HepG2 (cell line): ENCODE measurements around the gene FMNL2. TPM values are rescaled to one million over a fixed set of nuclear protein-coding genes. Genes with fewer than 3 reads are reported as not detected.

ENCODE experiments used
- ATAC-seq: fragments of 200-7000 bp; cut with Tn5 transposase; 3 replicates; pipeline ENCODE4 v1.9.1; 2020; ENCODE audit warnings: mild to moderate bottlenecking, moderate library complexity
- BruUV-seq: library from RNA; stranded (reverse); fragments of 400-500 nt; replicated peaks from 2 replicates; lab custom pipeline; 2021; lab: Mats Ljungman, UMichigan
- CTCF ChIA-PET: fragments of 300-600 bp; formaldehyde crosslinking; extraction: SDS; loops from one replicate; lab custom pipeline; 2021; ENCODE audit warnings: low total read pairs, inconsistent platforms, low intra/inter-chr PET ratio; lab: Yijun Ruan, JAX
- POLR2A ChIA-PET: fragments of 350-600 bp; sonication (Branson Sonifier 250); formaldehyde crosslinking; loops from one replicate; lab custom pipeline; 2020; ENCODE audit warnings: antibody characterized with exemption, inconsistent platforms; lab: Yijun Ruan, JAX
- DNase-seq: peaks from one replicate; pipeline ENCODE4 v3.0.0-alpha.2; 2015; ENCODE audit warnings: low spot score
- FAIRE-seq: peaks from 3 replicates; lab custom pipeline; 2011; peaks lifted over from hg19 to GRCh38; lab: Jason Lieb, UNC
- H2AFZ ChIP-seq: one replicate; pipeline ENCODE4 v1.6.1; 2011; ENCODE audit warnings: low read length, inconsistent platforms
- H3K27ac ChIP-seq: fragments of 300-600 bp; 3 replicates; pipeline ENCODE4 v1.8.0; 2011; ENCODE audit warnings: mixed run types, mild to moderate bottlenecking, mixed read lengths, low read length, inconsistent platforms; ENCODE audit not compliant: insufficient read depth; ENCODE audit errors: extremely low read length
- H3K27me3 ChIP-seq, 2 experiments: fragments of 200-600 bp in 1 of 2; 2 replicates in 1 of 2; 3 replicates in 1 of 2; pipeline versions ENCODE4 v1.6.0 to v1.8.0; 2011; ENCODE audit warnings: low read length in 2 of 2, mild to moderate bottlenecking in 2 of 2, moderate library complexity in 2 of 2, inconsistent platforms in 1 of 2; ENCODE audit not compliant: insufficient read depth in 2 of 2, control insufficient read depth in 1 of 2
- H3K36me3 ChIP-seq, 2 experiments: fragments of 200-600 bp in 1 of 2; replicated peaks in 1 of 2; 2 replicates in 1 of 2; 3 replicates in 1 of 2; pipeline versions ENCODE4 v1.5.1 to v1.8.0; 2011; ENCODE audit warnings: low read length in 2 of 2, inconsistent platforms in 1 of 2; ENCODE audit not compliant: insufficient read depth in 2 of 2, control insufficient read depth in 1 of 2
- H3K4me1 ChIP-seq: 2 replicates; pipeline ENCODE4 v1.5.1; 2012; ENCODE audit warnings: low read length, inconsistent platforms; ENCODE audit not compliant: insufficient read depth
- H3K4me2 ChIP-seq: 2 replicates; pipeline ENCODE4 v1.6.0; 2011; ENCODE audit warnings: low read depth, low read length, inconsistent platforms
- H3K4me3 ChIP-seq, 3 experiments: fragments of 200-600 bp in 1 of 3; sonication (generic), shearing (Covaris generic) in 1 of 3; replicated peaks in 1 of 3; 2 replicates each; pipeline ENCODE4 v1.5.1; 2011 to 2016; ENCODE audit warnings: low read length in 3 of 3, inconsistent platforms in 2 of 3, low read depth in 2 of 3, mild to moderate bottlenecking in 2 of 3, control low read depth in 1 of 3, mixed read lengths in 1 of 3; ENCODE audit not compliant: insufficient read depth in 1 of 3
- H3K79me2 ChIP-seq: one replicate; pipeline ENCODE4 v1.6.1; 2011; ENCODE audit warnings: low read length, inconsistent platforms; ENCODE audit not compliant: insufficient read depth
- H3K9ac ChIP-seq: 2 replicates; pipeline ENCODE4 v1.6.0; 2011; ENCODE audit warnings: mild to moderate bottlenecking, low read depth, low read length, inconsistent platforms; ENCODE audit not compliant: insufficient read depth
- H3K9me3 ChIP-seq: 2 replicates; pipeline ENCODE4 v1.5.1; 2012; ENCODE audit warnings: mild to moderate bottlenecking, low read length
- H4K20me1 ChIP-seq: 2 replicates; pipeline ENCODE4 v1.6.0; 2011; ENCODE audit warnings: inconsistent platforms, mild to moderate bottlenecking, low read length, moderate library complexity; ENCODE audit not compliant: insufficient read depth
- HHEX ChIP-seq: IDR thresholded peaks from 2 replicates; pipeline ENCODE4 v1.6.1; 2016; ENCODE audit warnings: control low read depth
- LCORL ChIP-seq, 2 experiments: fragments of 450-650 bp in 1 of 2; sonication (generic) in 1 of 2; formaldehyde crosslinking in 1 of 2; IDR thresholded peaks; 2 replicates each; pipeline versions ENCODE4 v1.5.0 to v1.6.1; 2017 to 2020; ENCODE audit warnings: antibody characterized with exemption in 1 of 2, missing genetic modification reagents in 1 of 2
- PPARG ChIP-seq: conservative IDR thresholded peaks from 2 replicates; pipeline ENCODE4 v1.6.1; 2016; ENCODE audit warnings: missing biosample characterization, missing genetic modification reagents
- ZNF501 ChIP-seq: sonication (generic); formaldehyde crosslinking; IDR thresholded peaks from 2 replicates; pipeline ENCODE4 v1.5.1; 2020; ENCODE audit warnings: mild to moderate bottlenecking, moderate library complexity, missing genetic modification reagents
- ZNF513 ChIP-seq: sonication (generic); formaldehyde crosslinking; conservative IDR thresholded peaks from 2 replicates; pipeline ENCODE4 v1.5.0; 2020; ENCODE audit warnings: missing genetic modification reagents
- ZNF720 ChIP-seq: sonication (generic); formaldehyde crosslinking; IDR thresholded peaks from 2 replicates; pipeline ENCODE4 v1.4.0; 2020; ENCODE audit warnings: missing genetic modification reagents
- WGBS: methylation state at CpG from one replicate; pipeline ENCODE4 v1.1.6; 2017; ENCODE audit warnings: low lambda C conversion rate; 5-methylcytosine and 5-hydroxymethylcytosine counted together
- in situ Hi-C: cut with HindIII; loops from 2 replicates; pipeline ENCODE4 v1.10.0; 2017; ENCODE audit warnings: low pct_unique_long_range_greater_than_20kb; ENCODE audit not compliant: extremely low pct_ligation_motif_present
- intact Hi-C: fragments of 100-400 bp; cut with micrococcal nuclease; formaldehyde crosslinking; loops from one replicate; pipeline ENCODE4 v1.10.0; 2022; ENCODE audit not compliant: unreplicated experiment
- polyA plus RNA-seq, 8 experiments: library from polyadenylated mRNA; depleted of rRNA in 3 of 8; stranded (reverse) in 7 of 8; unstranded in 1 of 8; fragments of >200 nt; fragmentation: Illumina TruSeq in 4 of 8; extraction: Trizol in 4 of 8; gene quantifications; 2 replicates each; pipeline versions ENCODE4 v1.2.1 to v1.2.3, GENCODE V29; 2011 to 2016; ENCODE audit warnings: low read depth in 4 of 8, missing spikeins in 1 of 8, mixed read lengths in 1 of 8; ENCODE audit not compliant: insufficient read depth in 1 of 8
- total RNA-seq, 5 experiments: library from RNA; depleted of rRNA; stranded (reverse); fragments of >200 nt; fragmentation: Illumina TruSeq; extraction: Trizol; gene quantifications; 2 replicates each; pipeline ENCODE4 v1.2.3, GENCODE V29; 2016; ENCODE audit warnings: low read depth in 1 of 5

The FMNL2 gene
- total and polyA plus RNA-seq, 2 of the 13 experiments (the other 11 are each of a cell fraction or from before 2014, with no cell fraction given), result 66.5 to 67.7 TPM

- Histone ChIP-seq H3K36me3 (no peaks in the 10 kb centered on the region), H3K27ac (no peak overlapping the region), H3K79me2 (peaks cover 2% of the 10 kb centered on the region), H3K4me1 (peaks cover 10% of the 10 kb centered on the region), H4K20me1 (no peaks in the 10 kb centered on the region), H3K4me2 (no peak overlapping the region), H2AFZ (no peak overlapping the region), H3K4me3 (no peak overlapping the region), H3K27me3 (peaks cover 0 to 21% of the 10 kb centered on the region in 2 experiments; a peak in 4 of 5 replicates), H3K9ac (no peak overlapping the region), H3K9me3 (no peaks in the 10 kb centered on the region)
- CTCF ChIA-PET, result no interaction called here
- TF ChIP-seq HHEX (CRISPR knock-in tag), result no peak
- peak; percentile 59; the same call in 1 of the 2 replicates for TF ChIP-seq LCORL (IDR thresholded peaks at IDR 0.05)
- TF ChIP-seq LCORL (CRISPR knock-in tag; IDR thresholded peaks at IDR 0.05), result no peak
- TF ChIP-seq ZNF513 (CRISPR knock-in tag), result no peak
- TF ChIP-seq ZNF501 (CRISPR knock-in tag), result no peak
- TF ChIP-seq PPARG (CRISPR knock-in tag), result no peak
- TF ChIP-seq ZNF720 (CRISPR knock-in tag), result no peak
- no peak for DNase-seq
- intact Hi-C loops (no loop called here), in situ Hi-C loops (loop anchor here (10.0 kb wide), 1 partner anchor 304 kb away; no protein-coding TSS in a partner anchor)
- WGBS, result 21% methylated on average over 4 of the region's 4 CpGs
- FAIRE-seq, result no peak
- no TSS peak for BruUV-seq
- no peak for ATAC-seq
- POLR2A ChIA-PET, result no interaction called here
Measured at GRCh38 chr2:152330235-152330866, 4.6 kb upstream of the FMNL2 start.
